Fibroblast of lung (primary cell): ENCODE measurements around the gene ZKSCAN1. TPM values are rescaled to one million over a fixed set of nuclear protein-coding genes. Genes with fewer than 3 reads are reported as not detected.

Source experiments
- DNase-seq, 2 donors: peaks; one replicate each; pipeline versions ENCODE4 v3.0.0 to v3.0.0-alpha.2; 2010; ENCODE audit warnings: low read depth in 2 of 2
- H2AFZ ChIP-seq: 2 replicates; pipeline ENCODE4 v1.5.1; 2012; ENCODE audit warnings: low read length, control low read depth, inconsistent platforms
- H3K27ac ChIP-seq: 2 replicates; pipeline ENCODE4 v1.5.1; 2011; ENCODE audit warnings: low read length, control low read depth; ENCODE audit not compliant: insufficient read depth
- H3K27me3 ChIP-seq: 2 replicates; pipeline ENCODE4 v1.5.1; 2011; ENCODE audit warnings: mild to moderate bottlenecking, low read length; ENCODE audit not compliant: control insufficient read depth, insufficient read depth
- H3K36me3 ChIP-seq: 2 replicates; pipeline ENCODE4 v1.5.1; 2011; ENCODE audit warnings: low read length; ENCODE audit not compliant: control insufficient read depth, insufficient read depth
- H3K4me1 ChIP-seq: 2 replicates; pipeline ENCODE4 v1.5.1; 2011; ENCODE audit warnings: low read length; ENCODE audit not compliant: control insufficient read depth, insufficient read depth; ENCODE audit errors: extremely low read depth
- H3K4me2 ChIP-seq: 2 replicates; pipeline ENCODE4 v1.5.1; 2011; ENCODE audit warnings: low read length, control low read depth; ENCODE audit not compliant: insufficient read depth; ENCODE audit errors: extremely low read depth
- H3K4me3 ChIP-seq, 4 experiments: fragments of 200-600 bp in 1 of 4; sonication (generic) in 1 of 4; replicated peaks in 1 of 4; 2 replicates each; pipeline ENCODE4 v1.5.1; 2011 to 2016; ENCODE audit warnings: low read length in 4 of 4, low read depth in 3 of 4, mild to moderate bottlenecking in 3 of 4, control low read depth in 2 of 4, inconsistent platforms in 1 of 4, mixed read lengths in 1 of 4; ENCODE audit not compliant: insufficient read depth in 1 of 4; ENCODE audit errors: control extremely low read depth in 1 of 4
- H3K79me2 ChIP-seq: 2 replicates; pipeline ENCODE4 v1.5.1; 2012; ENCODE audit warnings: mild to moderate bottlenecking, low read length, inconsistent platforms; ENCODE audit not compliant: control insufficient read depth, insufficient read depth
- H3K9ac ChIP-seq: 2 replicates; pipeline ENCODE4 v1.5.1; 2011; ENCODE audit warnings: mild to moderate bottlenecking, low read length, control low read depth; ENCODE audit not compliant: insufficient read depth
- H3K9me3 ChIP-seq: 2 replicates; pipeline ENCODE4 v1.5.1; 2012; ENCODE audit warnings: low read depth, low read length; ENCODE audit not compliant: control insufficient read depth, insufficient read depth
- H4K20me1 ChIP-seq: 2 replicates; pipeline ENCODE4 v1.5.1; 2011; ENCODE audit warnings: low read length; ENCODE audit not compliant: control insufficient read depth, insufficient read depth; ENCODE audit errors: extremely low read depth
- CTCF ChIP-seq, 2 donors: IDR thresholded peaks in 1 of 2; conservative IDR thresholded peaks in 1 of 2; 1 replicate in 1 of 2; 2 replicates in 1 of 2; pipeline ENCODE4 v1.5.1; 2011 to 2012; ENCODE audit warnings: low read length in 2 of 2, control low read depth in 1 of 2, inconsistent platforms in 1 of 2, low read depth in 1 of 2, mild to moderate bottlenecking in 1 of 2
- EZH2 ChIP-seq: IDR thresholded peaks from 2 replicates; pipeline ENCODE4 v1.5.1; 2012; ENCODE audit warnings: low read length, control low read depth, mild to moderate bottlenecking; ENCODE audit errors: missing control alignments
- polyA plus RNA-seq, 2 donors: library from polyadenylated mRNA; depleted of rRNA in 1 of 2; stranded (reverse) in 1 of 2; unstranded in 1 of 2; fragments of >200 nt; gene quantifications; 2 replicates each; pipeline ENCODE4 v1.2.1, GENCODE V29; 2011 to 2012; ENCODE audit warnings: missing spikeins in 1 of 2
- total RNA-seq: library from RNA; depleted of rRNA; stranded (reverse); fragments of >200 nt; gene quantifications from 2 replicates; pipeline ENCODE4 v1.2.1, GENCODE V29; 2014

The ZKSCAN1 gene
- total and polyA plus RNA-seq, 2 donors (not counting 1 experiment from before 2014, with no cell fraction given), result 25.3 to 50.2 TPM

GRCh38 chr7:100051611-100052010, 36.2 kb downstream of the ZKSCAN1 start:
- H3K4me1 ChIP-seq, result peaks cover 5% of the 10 kb centered on the region
- no peak overlapping the region for H3K4me3 ChIP-seq
- no peaks in the 10 kb centered on the region for H4K20me1 ChIP-seq
- no peak for TF ChIP-seq CTCF (conservative IDR thresholded peaks at IDR 0.05 in 1 of 2, IDR thresholded peaks at IDR 0.05 in 1 of 2; ENCODE audit: low read depth in 1 of 2, low read length in 2 of 2)
- TF ChIP-seq EZH2, result no peak
- H3K27ac ChIP-seq, result no peak overlapping the region
- H3K36me3 ChIP-seq, result no peaks in the 10 kb centered on the region
- H3K27me3 ChIP-seq, result no peaks in the 10 kb centered on the region
- DNase-seq, result no peak
- no peak overlapping the region for H2AFZ ChIP-seq
- no peak overlapping the region for H3K9ac ChIP-seq
- peaks cover 4% of the 10 kb centered on the region for H3K79me2 ChIP-seq
- H3K9me3 ChIP-seq, result no peaks in the 10 kb centered on the region
- no peak overlapping the region for H3K4me2 ChIP-seq

- Histone ChIP-seq H2AFZ (no peak overlapping the region), H3K27me3 (no peaks in the 10 kb centered on the region), H3K79me2 (peaks cover 4% of the 10 kb centered on the region), H3K36me3 (peaks cover 5% of the 10 kb centered on the region), H3K4me1 (peaks cover 5% of the 10 kb centered on the region), H3K27ac (no peak overlapping the region), H3K9ac (no peak overlapping the region), H3K4me3 (no peak overlapping the region), H3K9me3 (no peaks in the 10 kb centered on the region), H4K20me1 (no peaks in the 10 kb centered on the region), H3K4me2 (no peak overlapping the region)
- TF ChIP-seq EZH2, result no peak
- peak; percentile 11 to 21 for TF ChIP-seq CTCF (conservative IDR thresholded peaks at IDR 0.05 in 1 of 2, IDR thresholded peaks at IDR 0.05 in 1 of 2; ENCODE audit: low read depth in 1 of 2, low read length in 2 of 2)
- DNase-seq, result peak; percentile 57 to 75
These were observed 37.8 kb downstream of the ZKSCAN1 start for GRCh38 chr7:100053215-100053614.

- no peaks in the 10 kb centered on the region for H3K27me3 ChIP-seq
- no peak overlapping the region for H3K27ac ChIP-seq
- no peak for DNase-seq
- H3K4me1 ChIP-seq, result no peaks in the 10 kb centered on the region
- H4K20me1 ChIP-seq, result no peaks in the 10 kb centered on the region
- H3K4me2 ChIP-seq, result no peak overlapping the region
- no peak overlapping the region for H3K4me3 ChIP-seq
- H3K9me3 ChIP-seq, result no peaks in the 10 kb centered on the region
- H2AFZ ChIP-seq, result no peak overlapping the region
- H3K9ac ChIP-seq, result no peak overlapping the region
- H3K79me2 ChIP-seq, result no peaks in the 10 kb centered on the region
- H3K36me3 ChIP-seq, result peaks cover 7% of the 10 kb centered on the region
- TF ChIP-seq CTCF (conservative IDR thresholded peaks at IDR 0.05 in 1 of 2, IDR thresholded peaks at IDR 0.05 in 1 of 2; ENCODE audit: low read depth in 1 of 2, low read length in 2 of 2) (no peak), EZH2 (no peak)
These were observed 41.6 kb downstream of the ZKSCAN1 start for GRCh38 chr7:100057006-100057405.
